HG02973 (cell line): ENCODE data around the gene NPTX2.
"Not testable (repeated sequence)": the region's sequence is repeated elsewhere in the genome, so short reads cannot be mapped to it uniquely, and the experiment has no call there.

Experiments
- ATAC-seq: cut with Tn5 transposase; IDR thresholded peaks from one replicate; pipeline ENCODE4 v1.9.1; 2021; ENCODE audit warnings: moderate library complexity; ENCODE audit not compliant: unreplicated experiment

NPTX2 gene

GRCh38 chr7:98617051-98617959 lies at the start of gene NPTX2:
Gene NPTX2 (plus strand): TSS chr7:98617285. CDS start chr7:98617462, 177 bp downstream.
- ATAC-seq, result no peak

- no peak for ATAC-seq
Measured at GRCh38 chr7:98567991-98568390, 49.1 kb upstream of the NPTX2 start.

GRCh38 chr7:98568891-98569290 lies 48.2 kb upstream of the NPTX2 start:
- ATAC-seq, result no peak

GRCh38 chr7:98569691-98570337 lies 47.3 kb upstream of the NPTX2 start:
- no peak for ATAC-seq

GRCh38 chr7:98571006-98571405 lies 46.1 kb upstream of the NPTX2 start:
- ATAC-seq, result no peak

- no peak for ATAC-seq
Measured at GRCh38 chr7:98571986-98572385, 45.1 kb upstream of the NPTX2 start.

- not testable (repeated sequence) for ATAC-seq
Measured at GRCh38 chr7:98572716-98573115, 44.4 kb upstream of the NPTX2 start.

- ATAC-seq, result no peak
Measured at GRCh38 chr7:98573816-98574215, 43.3 kb upstream of the NPTX2 start.

- no peak for ATAC-seq
Measured at GRCh38 chr7:98575878-98576277, 41.2 kb upstream of the NPTX2 start.

- ATAC-seq, result no peak
Measured at GRCh38 chr7:98584830-98585229, 32.3 kb upstream of the NPTX2 start.

- no peak for ATAC-seq
Measured at GRCh38 chr7:98591926-98592325, 25.2 kb upstream of the NPTX2 start.

GRCh38 chr7:98594348-98594747 lies 22.7 kb upstream of the NPTX2 start:
- no peak for ATAC-seq

GRCh38 chr7:98594787-98595186 lies 22.3 kb upstream of the NPTX2 start:
- ATAC-seq, result no peak

- ATAC-seq, result no peak
Measured at GRCh38 chr7:98598846-98599615, 18.1 kb upstream of the NPTX2 start.

- no peak for ATAC-seq
Measured at GRCh38 chr7:98599886-98600285, 17.2 kb upstream of the NPTX2 start.

- no peak for ATAC-seq
Measured at GRCh38 chr7:98602755-98603398, 14.2 kb upstream of the NPTX2 start.

GRCh38 chr7:98603399-98603788 lies 13.7 kb upstream of the NPTX2 start:
- ATAC-seq, result no peak

GRCh38 chr7:98613601-98614425 lies 3.3 kb upstream of the NPTX2 start:
- ATAC-seq, result no peak

- no peak for ATAC-seq
Measured at GRCh38 chr7:98616381-98617050, 569 bp upstream of the NPTX2 start.
